ENCODE measurements around the gene TMEM225B.
"Not testable (repeated sequence)": the region's sequence is repeated elsewhere in the genome, so short reads cannot be mapped to it uniquely, and the experiment has no call there.

The TMEM225B gene

GRCh38 chr7:99624484-99624883 is 26.4 kb downstream of the TMEM225B start:
- DNase-seq = no peak

GRCh38 chr7:99625321-99625720 is 27.3 kb downstream of the TMEM225B start:
- no peak for DNase-seq

GRCh38 chr7:99625961-99626360 is 27.9 kb downstream of the TMEM225B start:
- DNase-seq = no peak

DNA sequence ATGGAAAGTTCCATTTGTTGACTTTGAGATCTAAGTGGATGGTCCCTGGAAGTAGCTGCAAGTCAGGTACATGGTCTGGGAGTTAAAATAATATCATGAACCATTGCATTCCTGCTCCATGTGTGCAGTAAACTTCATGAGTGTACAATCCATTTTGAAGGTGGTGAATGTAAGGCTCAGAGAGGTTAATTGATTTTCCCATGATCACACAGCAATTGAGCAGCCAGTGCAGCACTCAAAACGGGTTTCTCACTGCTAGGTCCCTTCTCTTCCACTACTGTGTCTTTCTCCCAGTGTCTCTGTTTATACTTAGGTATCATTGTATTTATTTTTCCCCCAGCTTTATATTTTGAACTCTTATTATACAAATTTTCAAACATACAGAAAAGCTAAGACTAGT is 28.6 kb downstream of the TMEM225B start:
- no peak for DNase-seq

DNA sequence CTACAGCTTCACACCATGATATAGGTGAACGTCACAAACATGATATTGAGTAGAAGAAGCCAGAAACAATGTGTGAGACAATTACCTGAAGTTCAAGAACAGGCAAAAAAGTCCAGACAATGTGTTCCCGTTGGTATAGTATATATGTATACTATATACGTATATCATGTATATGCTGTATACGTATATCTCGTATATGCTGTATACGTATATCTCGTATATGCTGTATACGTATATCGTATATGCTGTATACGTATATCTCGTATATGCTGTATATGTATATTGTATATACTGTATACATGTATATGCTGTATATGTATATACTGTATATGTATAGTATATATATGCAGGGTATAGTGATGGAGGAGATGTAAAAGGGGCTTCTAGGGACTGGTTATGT is 29.4 kb downstream of the TMEM225B start:
- no peak for DNase-seq

- DNase-seq = no peak
These were observed 30.7 kb downstream of the TMEM225B start for GRCh38 chr7:99628471-99629465.

DNA sequence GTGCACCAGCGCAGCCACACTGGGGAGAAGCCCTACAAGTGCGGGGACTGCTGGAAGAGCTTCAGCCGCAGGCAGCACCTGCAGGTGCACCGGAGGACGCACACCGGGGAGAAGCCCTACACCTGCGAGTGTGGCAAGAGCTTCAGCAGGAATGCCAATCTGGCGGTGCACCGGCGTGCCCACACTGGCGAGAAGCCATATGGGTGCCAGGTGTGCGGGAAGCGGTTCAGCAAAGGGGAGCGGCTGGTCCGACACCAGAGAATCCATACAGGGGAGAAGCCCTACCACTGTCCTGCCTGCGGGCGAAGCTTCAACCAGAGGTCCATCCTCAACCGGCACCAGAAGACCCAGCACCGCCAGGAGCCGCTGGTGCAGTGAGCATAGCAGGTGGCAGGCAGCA is 31.6 kb downstream of the TMEM225B start:
- no peak for DNase-seq

DNA sequence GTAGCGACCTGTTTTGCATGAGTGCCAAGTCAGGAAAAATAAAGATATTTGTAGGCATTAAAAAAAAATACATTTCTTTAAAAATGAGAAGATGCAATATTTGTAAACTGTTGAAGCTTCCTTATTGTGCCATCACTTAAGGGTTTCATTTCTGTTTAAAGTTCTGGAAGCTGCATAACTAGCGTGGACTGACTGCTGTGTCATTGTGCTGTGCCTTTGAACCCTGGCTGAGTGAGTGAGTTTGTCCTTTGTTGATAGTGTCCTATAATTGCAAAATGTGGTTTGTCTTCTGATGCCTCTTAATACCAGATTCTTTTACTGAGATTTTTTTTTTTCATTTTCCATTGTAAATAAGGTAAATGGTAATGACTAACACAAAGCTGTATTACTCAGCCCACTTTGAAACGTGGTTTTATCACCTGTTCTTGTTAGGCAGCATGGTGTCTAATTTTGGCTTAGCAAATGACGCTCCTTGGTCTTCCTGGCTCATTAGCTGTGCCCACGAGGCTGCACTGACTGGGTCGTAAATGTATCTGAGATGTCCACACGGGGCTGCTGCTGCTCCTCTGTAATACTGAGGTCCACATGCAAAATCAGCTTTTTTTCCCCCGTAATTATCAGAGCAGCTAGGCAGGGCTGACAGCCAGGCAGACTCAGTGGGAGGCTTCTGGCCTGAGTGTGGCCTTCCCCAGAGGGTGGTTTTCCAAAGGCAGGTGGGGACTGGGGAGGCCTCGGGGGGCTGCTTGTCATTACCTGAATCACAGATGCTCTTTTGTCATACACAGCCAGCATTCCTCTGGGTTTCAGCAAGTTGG is 33.4 kb downstream of the TMEM225B start:
- DNase-seq = peak; percentile 22 to 38 (median 27)

- not testable (repeated sequence) for DNase-seq
These were observed 39.3 kb downstream of the TMEM225B start for GRCh38 chr7:99637414-99637813.

GRCh38 chr7:99638731-99639130 is 40.7 kb downstream of the TMEM225B start:
- no peak for DNase-seq

DNA sequence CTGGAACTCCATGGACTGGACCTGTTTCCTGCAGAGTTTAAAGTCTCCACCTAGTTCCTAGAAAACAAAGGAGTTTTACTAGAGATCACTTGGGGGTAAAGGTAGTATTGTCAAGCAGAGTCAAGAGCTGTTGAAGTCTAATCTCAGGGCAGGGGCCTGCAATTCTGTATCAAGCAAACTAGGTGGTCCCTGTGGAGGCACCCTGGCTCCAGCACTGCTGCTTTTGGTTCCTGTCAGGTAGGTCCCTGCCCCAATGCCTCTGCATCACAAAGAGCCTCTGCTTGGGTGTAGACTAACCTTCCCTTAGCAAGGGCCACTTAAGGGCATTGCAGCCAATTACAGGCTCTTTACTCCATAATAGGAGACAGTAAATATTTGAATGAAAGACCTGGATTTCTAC is 41.2 kb downstream of the TMEM225B start:
- no peak for DNase-seq

DNA sequence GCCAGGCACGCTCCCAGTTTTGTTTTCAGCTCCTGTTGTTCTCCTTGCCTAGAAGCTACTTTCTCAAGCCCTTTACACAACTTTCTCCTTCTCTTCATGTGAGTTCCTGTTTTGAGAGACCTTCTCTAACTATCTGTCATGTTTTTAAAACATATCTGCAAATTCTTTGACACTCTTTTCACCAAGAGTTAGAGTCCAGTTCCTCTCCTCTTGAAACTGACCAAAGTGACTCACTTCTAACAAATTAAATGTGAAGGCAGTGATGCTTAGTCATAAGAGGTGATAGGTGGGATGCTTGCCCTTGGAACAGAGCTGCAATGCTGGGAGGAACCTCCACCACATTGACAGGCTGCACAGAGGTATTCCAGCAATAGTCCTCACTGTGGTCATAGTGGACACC is 44.0 kb downstream of the TMEM225B start:
- DNase-seq = peak in 2 of 3 donors; percentile 13 to 30

DNA sequence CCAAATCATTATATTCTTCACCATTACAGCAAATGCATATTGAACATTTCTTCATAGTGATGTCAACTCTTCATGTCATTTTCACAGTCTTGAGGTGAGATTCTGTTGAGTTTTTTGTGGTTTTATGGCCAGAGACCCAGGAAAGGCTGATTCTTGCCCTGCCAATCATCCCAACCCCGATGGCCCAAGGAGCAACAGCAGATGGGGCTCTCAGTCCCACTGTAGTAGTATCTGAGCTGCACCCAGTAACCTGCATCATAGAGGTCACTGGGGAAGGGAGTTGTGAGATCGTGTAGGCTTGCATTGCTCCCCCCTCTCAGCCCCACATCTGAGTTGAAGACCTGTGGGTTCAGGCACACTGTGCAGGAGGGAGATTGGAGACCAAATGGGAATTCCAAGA is 45.4 kb downstream of the TMEM225B start:
- no peak for DNase-seq

- DNase-seq = no peak
These were observed 46.4 kb downstream of the TMEM225B start for GRCh38 chr7:99644431-99644830.

- no peak for DNase-seq
These were observed 47.5 kb downstream of the TMEM225B start for GRCh38 chr7:99645590-99645989.

DNA sequence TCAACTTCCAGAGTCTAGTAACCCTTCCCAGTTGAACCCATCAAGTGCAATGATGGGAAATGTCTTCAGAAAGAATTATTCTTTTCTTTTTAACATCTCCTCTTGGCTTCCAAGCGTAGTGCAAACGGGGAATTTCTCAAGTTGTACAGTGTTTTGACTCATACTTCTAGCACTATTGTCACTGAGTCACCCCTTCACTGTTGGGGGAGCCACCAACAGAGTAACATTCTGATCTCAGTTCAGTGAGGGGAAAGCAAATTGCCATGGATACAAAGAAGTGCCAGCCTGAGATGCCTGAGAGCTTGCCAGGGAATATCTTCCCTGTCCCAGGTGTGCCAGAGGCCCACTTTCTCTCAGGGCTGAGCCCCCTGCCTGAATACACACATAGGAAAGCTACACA is 50.8 kb downstream of the TMEM225B start:
- DNase-seq = peak; percentile 11 to 34 (median 13)

GRCh38 chr7:99651290-99651689 is 53.2 kb downstream of the TMEM225B start:
- DNase-seq = no peak

GRCh38 chr7:99652671-99653070 is 54.6 kb downstream of the TMEM225B start:
- no peak for DNase-seq

- DNase-seq = not testable (repeated sequence)
These were observed 55.2 kb downstream of the TMEM225B start for GRCh38 chr7:99653269-99653668.

DNA sequence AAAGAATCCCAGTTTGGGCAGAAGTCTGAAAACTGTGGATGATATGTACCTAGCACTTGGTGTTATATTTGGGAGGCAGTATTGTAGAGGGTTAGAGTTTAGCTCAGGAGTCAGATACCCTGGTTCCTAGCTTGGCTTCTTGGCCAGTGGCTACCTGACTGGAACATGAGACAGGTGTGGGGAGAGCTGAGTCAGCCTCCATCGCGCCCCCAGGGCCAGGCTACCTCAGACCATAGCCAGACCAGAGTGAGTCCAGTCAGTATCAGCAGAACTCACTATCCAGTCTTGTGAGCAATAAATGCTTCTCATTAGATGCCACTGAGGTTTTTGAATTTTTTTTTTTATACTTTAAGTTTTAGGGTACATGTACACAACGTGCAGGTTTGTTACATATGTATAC is 55.7 kb downstream of the TMEM225B start:
- DNase-seq = no peak

DNA sequence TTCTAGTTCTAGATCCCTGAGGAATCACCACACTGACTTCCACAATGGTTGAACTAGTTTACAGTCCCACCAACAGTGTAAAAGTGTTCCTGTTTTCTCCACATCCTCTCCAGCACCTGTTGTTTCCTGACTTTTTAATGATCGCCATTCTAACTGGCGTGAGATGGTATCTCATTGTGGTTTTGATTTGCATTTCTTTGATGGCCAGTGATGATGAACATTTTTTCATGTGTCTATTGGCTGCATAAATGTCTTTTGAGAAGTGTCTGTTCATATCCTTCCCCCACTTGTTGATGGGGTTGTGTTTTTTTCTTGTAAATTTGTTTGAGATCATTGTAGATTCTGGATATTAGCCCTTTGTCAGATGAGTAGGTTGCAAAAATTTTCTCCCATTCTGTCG is 56.6 kb downstream of the TMEM225B start:
- DNase-seq = not testable (repeated sequence)

GRCh38 chr7:99657879-99658278 is 59.8 kb downstream of the TMEM225B start:
- not testable (repeated sequence) for DNase-seq
